HepG2 (cell line): Measurements from ENCODE around the gene HARS2. TPM values are rescaled to one million over a fixed set of nuclear protein-coding genes. Genes with fewer than 3 reads are reported as not detected.

Experiments used
- ATF7-NPFF ChIP-seq: sonication (generic); formaldehyde crosslinking; IDR thresholded peaks from 2 replicates; pipeline ENCODE4 v1.8.1; 2023; ENCODE audit warnings: mild to moderate bottlenecking, low read depth, missing genetic modification reagents, moderate library complexity
- FOXK1 ChIP-seq: sonication (generic); formaldehyde crosslinking; IDR thresholded peaks from 2 replicates; pipeline ENCODE4 v1.4.0; 2020; ENCODE audit warnings: low read depth, missing genetic modification reagents, borderline replicate concordance
- HNF4A ChIP-seq: sonication (generic); formaldehyde crosslinking; IDR thresholded peaks from 2 replicates; pipeline ENCODE4 v1.4.0; 2020; ENCODE audit warnings: missing genetic modification reagents
- JARID2 ChIP-seq: sonication (generic); formaldehyde crosslinking; IDR thresholded peaks from 2 replicates; pipeline ENCODE4 v1.8.1; 2023; ENCODE audit warnings: missing genetic modification reagents, inconsistent platforms; ENCODE audit not compliant: insufficient replicate concordance
- MXD4 ChIP-seq: IDR thresholded peaks from 2 replicates; pipeline ENCODE4 v1.6.1; 2016; ENCODE audit warnings: mild to moderate bottlenecking, missing biosample characterization, missing genetic modification reagents
- NBN ChIP-seq: fragments of 450-650 bp; conservative IDR thresholded peaks from 2 replicates; pipeline ENCODE4 v1.6.1; 2017
- RFXANK ChIP-seq: IDR thresholded peaks from 2 replicates; pipeline ENCODE4 v1.6.1; 2016
- SALL1 ChIP-seq: sonication (generic); formaldehyde crosslinking; IDR thresholded peaks from 2 replicates; pipeline ENCODE4 v1.8.0; 2022; ENCODE audit warnings: mild to moderate bottlenecking, missing genetic modification reagents
- ZNF33B ChIP-seq: sonication (generic); formaldehyde crosslinking; IDR thresholded peaks from 2 replicates; pipeline ENCODE4 v1.5.1; 2020; ENCODE audit warnings: mild to moderate bottlenecking, missing genetic modification reagents
- ZNF766 ChIP-seq: sonication (generic); formaldehyde crosslinking; IDR thresholded peaks from 2 replicates; pipeline ENCODE4 v1.5.0; 2020; ENCODE audit warnings: missing genetic modification reagents, borderline replicate concordance
- ZNF878 ChIP-seq: sonication (generic); formaldehyde crosslinking; IDR thresholded peaks from 2 replicates; pipeline ENCODE4 v1.8.1; 2023; ENCODE audit warnings: mild to moderate bottlenecking, missing genetic modification reagents, moderate library complexity
- ZSCAN22 ChIP-seq: sonication (generic); formaldehyde crosslinking; IDR thresholded peaks from 2 replicates; pipeline ENCODE4 v1.4.0; 2020; ENCODE audit warnings: mild to moderate bottlenecking, missing genetic modification reagents
- polyA plus RNA-seq, 8 experiments: library from polyadenylated mRNA; depleted of rRNA in 3 of 8; stranded (reverse) in 7 of 8; unstranded in 1 of 8; fragments of >200 nt; fragmentation: Illumina TruSeq in 4 of 8; extraction: Trizol in 4 of 8; gene quantifications; 2 replicates each; pipeline versions ENCODE4 v1.2.1 to v1.2.3, GENCODE V29; 2011 to 2016; ENCODE audit warnings: low read depth in 4 of 8, missing spikeins in 1 of 8, mixed read lengths in 1 of 8; ENCODE audit not compliant: insufficient read depth in 1 of 8
- total RNA-seq, 5 experiments: library from RNA; depleted of rRNA; stranded (reverse); fragments of >200 nt; fragmentation: Illumina TruSeq; extraction: Trizol; gene quantifications; 2 replicates each; pipeline ENCODE4 v1.2.3, GENCODE V29; 2016; ENCODE audit warnings: low read depth in 1 of 5
- TF ChIP-seq, protein P1 (sequence below): sonication (generic); formaldehyde crosslinking; IDR thresholded peaks from 2 replicates; pipeline ENCODE4 v1.4.0; 2020; ENCODE audit warnings: missing genetic modification reagents, borderline replicate concordance
- TF ChIP-seq, protein P2 (sequence below): IDR thresholded peaks from 2 replicates; pipeline ENCODE4 v1.6.1; 2012; ENCODE audit warnings: low read depth, low read length, improper control_type of control experiment
- TF ChIP-seq, protein P3 (sequence below): IDR thresholded peaks from 2 replicates; pipeline ENCODE4 v1.6.1; 2016; ENCODE audit warnings: missing compliant biosample characterization, missing genetic modification reagents, borderline replicate concordance
- TF ChIP-seq, protein P4 (sequence below): sonication (generic); formaldehyde crosslinking; IDR thresholded peaks from 2 replicates; pipeline ENCODE4 v1.4.0; 2020; ENCODE audit warnings: missing genetic modification reagents
- TF ChIP-seq, protein P5 (sequence below): sonication (generic); formaldehyde crosslinking; IDR thresholded peaks from 2 replicates; pipeline ENCODE4 v1.4.0; 2020; ENCODE audit warnings: low read depth, mild to moderate bottlenecking, missing genetic modification reagents
- TF ChIP-seq, protein P6 (sequence below): IDR thresholded peaks from 2 replicates; pipeline ENCODE4 v1.6.1; 2016; ENCODE audit warnings: low read depth

HARS2 gene
- total and polyA plus RNA-seq, 2 of the 13 experiments (the other 11 are each of a cell fraction or from before 2014, with no cell fraction given), result 17.9 to 25.8 TPM

DNA sequence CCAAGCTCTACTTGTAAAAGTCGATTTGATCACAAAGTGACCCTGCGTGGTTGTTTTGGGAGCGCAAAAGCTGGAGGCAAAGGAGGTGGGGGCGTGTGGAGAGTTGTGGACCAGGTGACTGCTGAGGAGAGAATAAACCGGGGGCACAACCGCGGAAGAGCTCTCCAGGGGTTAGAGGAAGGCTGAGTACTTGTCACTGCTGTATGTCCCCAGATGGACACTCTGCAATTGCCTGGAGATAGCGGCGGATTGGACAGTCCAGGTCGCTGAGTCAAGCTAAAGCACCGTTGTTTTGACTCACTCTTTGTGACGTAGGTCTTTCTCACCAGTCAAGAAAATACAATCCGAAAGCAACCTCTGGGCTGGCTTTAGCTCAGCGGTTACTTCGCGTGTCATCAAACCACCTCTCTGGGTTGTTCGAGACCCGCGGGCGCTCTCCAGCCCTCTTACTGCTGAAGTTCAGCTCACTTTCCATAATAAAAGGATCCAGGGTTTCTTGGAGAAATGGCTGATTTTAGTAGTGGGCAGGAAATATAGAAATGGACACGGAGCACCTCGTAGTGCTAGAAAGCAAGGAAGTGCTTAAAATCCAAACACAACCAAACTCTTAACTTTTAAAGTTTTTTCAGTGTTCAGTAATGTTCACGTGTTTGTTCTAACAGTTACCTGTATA is 34.7 kb downstream of the HARS2 start (continued):
- TF ChIP-seq, protein P1, sequence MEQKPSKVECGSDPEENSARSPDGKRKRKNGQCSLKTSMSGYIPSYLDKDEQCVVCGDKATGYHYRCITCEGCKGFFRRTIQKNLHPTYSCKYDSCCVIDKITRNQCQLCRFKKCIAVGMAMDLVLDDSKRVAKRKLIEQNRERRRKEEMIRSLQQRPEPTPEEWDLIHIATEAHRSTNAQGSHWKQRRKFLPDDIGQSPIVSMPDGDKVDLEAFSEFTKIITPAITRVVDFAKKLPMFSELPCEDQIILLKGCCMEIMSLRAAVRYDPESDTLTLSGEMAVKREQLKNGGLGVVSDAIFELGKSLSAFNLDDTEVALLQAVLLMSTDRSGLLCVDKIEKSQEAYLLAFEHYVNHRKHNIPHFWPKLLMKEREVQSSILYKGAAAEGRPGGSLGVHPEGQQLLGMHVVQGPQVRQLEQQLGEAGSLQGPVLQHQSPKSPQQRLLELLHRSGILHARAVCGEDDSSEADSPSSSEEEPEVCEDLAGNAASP (CRISPR knock-in tag), result peak; percentile 49; the same call in 1 of the 2 replicates
- TF ChIP-seq FOXK1 (CRISPR knock-in tag) (peak; percentile 51), ATF7-NPFF (peak; percentile 70; the same call in 1 of the 2 replicates), ZNF33B (0 out of 2 replicates have a peak, but pooled peaks have one; percentile 35), SALL1 (peak; percentile 76; the same call in 1 of the 2 replicates), ZSCAN22 (CRISPR knock-in tag) (no peak), MXD4 (CRISPR knock-in tag) (no peak), RFXANK (CRISPR knock-in tag) (peak; percentile 64; the same call in 1 of the 2 replicates), NBN (no peak), ZNF878 (peak; percentile 89), JARID2 (CRISPR knock-in tag) (peak; percentile 64), ZNF766 (CRISPR knock-in tag) (peak; percentile 76; the same call in 1 of the 2 replicates), HNF4A (no peak; the same call in 1 of the 2 replicates)
- TF ChIP-seq, protein P2, sequence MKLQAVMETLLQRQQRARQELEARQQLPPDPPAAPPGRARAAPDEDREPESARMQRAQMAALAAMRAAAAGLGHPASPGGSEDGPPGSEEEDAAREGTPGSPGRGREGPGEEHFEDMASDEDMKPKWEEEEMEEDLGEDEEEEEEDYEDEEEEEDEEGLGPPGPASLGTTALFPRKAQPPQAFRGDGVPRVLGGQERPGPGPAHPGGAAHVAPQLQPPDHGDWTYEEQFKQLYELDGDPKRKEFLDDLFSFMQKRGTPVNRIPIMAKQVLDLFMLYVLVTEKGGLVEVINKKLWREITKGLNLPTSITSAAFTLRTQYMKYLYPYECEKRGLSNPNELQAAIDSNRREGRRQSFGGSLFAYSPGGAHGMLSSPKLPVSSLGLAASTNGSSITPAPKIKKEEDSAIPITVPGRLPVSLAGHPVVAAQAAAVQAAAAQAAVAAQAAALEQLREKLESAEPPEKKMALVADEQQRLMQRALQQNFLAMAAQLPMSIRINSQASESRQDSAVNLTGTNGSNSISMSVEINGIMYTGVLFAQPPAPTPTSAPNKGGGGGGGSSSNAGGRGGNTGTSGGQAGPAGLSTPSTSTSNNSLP, result peak; percentile 63
- TF ChIP-seq, protein P3, sequence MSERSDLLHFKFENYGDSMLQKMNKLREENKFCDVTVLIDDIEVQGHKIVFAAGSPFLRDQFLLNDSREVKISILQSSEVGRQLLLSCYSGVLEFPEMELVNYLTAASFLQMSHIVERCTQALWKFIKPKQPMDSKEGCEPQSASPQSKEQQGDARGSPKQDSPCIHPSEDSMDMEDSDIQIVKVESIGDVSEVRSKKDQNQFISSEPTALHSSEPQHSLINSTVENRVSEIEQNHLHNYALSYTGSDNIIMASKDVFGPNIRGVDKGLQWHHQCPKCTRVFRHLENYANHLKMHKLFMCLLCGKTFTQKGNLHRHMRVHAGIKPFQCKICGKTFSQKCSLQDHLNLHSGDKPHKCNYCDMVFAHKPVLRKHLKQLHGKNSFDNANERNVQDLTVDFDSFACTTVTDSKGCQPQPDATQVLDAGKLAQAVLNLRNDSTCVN (CRISPR knock-in tag), result peak; percentile 73; the same call in 1 of the 2 replicates
- TF ChIP-seq, protein P4, sequence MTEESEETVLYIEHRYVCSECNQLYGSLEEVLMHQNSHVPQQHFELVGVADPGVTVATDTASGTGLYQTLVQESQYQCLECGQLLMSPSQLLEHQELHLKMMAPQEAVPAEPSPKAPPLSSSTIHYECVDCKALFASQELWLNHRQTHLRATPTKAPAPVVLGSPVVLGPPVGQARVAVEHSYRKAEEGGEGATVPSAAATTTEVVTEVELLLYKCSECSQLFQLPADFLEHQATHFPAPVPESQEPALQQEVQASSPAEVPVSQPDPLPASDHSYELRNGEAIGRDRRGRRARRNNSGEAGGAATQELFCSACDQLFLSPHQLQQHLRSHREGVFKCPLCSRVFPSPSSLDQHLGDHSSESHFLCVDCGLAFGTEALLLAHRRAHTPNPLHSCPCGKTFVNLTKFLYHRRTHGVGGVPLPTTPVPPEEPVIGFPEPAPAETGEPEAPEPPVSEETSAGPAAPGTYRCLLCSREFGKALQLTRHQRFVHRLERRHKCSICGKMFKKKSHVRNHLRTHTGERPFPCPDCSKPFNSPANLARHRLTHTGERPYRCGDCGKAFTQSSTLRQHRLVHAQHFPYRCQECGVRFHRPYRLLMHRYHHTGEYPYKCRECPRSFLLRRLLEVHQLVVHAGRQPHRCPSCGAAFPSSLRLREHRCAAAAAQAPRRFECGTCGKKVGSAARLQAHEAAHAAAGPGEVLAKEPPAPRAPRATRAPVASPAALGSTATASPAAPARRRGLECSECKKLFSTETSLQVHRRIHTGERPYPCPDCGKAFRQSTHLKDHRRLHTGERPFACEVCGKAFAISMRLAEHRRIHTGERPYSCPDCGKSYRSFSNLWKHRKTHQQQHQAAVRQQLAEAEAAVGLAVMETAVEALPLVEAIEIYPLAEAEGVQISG (CRISPR knock-in tag), result peak; percentile 68
- TF ChIP-seq, protein P5, sequence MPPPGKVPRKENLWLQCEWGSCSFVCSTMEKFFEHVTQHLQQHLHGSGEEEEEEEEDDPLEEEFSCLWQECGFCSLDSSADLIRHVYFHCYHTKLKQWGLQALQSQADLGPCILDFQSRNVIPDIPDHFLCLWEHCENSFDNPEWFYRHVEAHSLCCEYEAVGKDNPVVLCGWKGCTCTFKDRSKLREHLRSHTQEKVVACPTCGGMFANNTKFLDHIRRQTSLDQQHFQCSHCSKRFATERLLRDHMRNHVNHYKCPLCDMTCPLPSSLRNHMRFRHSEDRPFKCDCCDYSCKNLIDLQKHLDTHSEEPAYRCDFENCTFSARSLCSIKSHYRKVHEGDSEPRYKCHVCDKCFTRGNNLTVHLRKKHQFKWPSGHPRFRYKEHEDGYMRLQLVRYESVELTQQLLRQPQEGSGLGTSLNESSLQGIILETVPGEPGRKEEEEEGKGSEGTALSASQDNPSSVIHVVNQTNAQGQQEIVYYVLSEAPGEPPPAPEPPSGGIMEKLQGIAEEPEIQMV (CRISPR knock-in tag), result no peak
- TF ChIP-seq, protein P6, sequence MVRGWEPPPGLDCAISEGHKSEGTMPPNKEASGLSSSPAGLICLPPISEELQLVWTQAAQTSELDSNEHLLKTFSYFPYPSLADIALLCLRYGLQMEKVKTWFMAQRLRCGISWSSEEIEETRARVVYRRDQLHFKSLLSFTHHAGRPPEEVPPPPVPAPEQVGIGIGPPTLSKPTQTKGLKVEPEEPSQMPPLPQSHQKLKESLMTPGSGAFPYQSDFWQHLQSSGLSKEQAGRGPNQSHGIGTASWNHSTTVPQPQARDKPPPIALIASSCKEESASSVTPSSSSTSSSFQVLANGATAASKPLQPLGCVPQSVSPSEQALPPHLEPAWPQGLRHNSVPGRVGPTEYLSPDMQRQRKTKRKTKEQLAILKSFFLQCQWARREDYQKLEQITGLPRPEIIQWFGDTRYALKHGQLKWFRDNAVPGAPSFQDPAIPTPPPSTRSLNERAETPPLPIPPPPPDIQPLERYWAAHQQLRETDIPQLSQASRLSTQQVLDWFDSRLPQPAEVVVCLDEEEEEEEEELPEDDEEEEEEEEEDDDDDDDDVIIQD (CRISPR knock-in tag), result 0 out of 2 replicates have a peak, but pooled peaks have one; percentile 45
